ENCODE measurements around the gene POLG. TPM values are rescaled to one million over a fixed set of nuclear protein-coding genes. Genes with fewer than 3 reads are reported as not detected.

POLG gene
- polyA plus RNA-seq, 1 experiment: 17.6 TPM

DNA sequence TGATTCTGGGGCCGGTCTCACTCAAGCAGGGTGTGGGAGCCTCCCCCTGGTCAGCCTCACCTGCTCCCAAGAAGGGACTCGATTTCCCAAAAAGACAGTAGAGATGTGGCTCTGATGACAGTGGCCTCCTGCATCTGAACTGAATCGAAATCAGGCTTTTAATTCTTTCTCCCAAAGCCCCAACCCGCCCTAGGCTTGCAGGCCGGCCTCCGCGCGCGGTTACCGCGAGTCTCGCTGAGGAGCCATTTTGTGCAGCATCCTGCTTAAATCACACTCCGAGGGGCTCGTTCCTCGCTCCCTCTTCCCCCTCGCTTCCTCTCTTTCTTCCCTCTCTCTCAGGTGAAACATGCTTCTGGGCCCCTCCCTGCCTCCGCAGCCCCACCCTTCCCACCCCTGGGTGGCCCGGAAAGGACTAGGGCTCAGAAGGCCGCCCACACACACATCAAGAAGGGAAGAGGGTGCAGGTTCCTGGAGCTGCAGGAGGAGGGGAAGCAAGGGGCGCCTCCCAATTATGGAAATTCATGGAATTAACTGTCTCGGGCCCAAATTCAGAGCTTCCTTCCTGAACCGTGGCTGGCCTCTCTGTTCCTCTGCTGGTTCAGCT is 30.9 kb upstream of the POLG start:
- TF ChIP-seq, protein P1, sequence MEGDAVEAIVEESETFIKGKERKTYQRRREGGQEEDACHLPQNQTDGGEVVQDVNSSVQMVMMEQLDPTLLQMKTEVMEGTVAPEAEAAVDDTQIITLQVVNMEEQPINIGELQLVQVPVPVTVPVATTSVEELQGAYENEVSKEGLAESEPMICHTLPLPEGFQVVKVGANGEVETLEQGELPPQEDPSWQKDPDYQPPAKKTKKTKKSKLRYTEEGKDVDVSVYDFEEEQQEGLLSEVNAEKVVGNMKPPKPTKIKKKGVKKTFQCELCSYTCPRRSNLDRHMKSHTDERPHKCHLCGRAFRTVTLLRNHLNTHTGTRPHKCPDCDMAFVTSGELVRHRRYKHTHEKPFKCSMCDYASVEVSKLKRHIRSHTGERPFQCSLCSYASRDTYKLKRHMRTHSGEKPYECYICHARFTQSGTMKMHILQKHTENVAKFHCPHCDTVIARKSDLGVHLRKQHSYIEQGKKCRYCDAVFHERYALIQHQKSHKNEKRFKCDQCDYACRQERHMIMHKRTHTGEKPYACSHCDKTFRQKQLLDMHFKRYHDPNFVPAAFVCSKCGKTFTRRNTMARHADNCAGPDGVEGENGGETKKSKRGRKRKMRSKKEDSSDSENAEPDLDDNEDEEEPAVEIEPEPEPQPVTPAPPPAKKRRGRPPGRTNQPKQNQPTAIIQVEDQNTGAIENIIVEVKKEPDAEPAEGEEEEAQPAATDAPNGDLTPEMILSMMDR (IDR thresholded peaks at IDR 0.05; ENCODE audit: insufficient read depth, low read depth, low read length): no peak
- H3K36me3 ChIP-seq (ENCODE audit: control insufficient read depth, insufficient read depth, low read length): no peaks in the 10 kb centered on the region
- DNase-seq (ENCODE audit: low read depth): no peak
- CTCF ChIA-PET: interaction anchor here (1.4 to 4.1 kb wide), 2 partner anchors 64 kb away, joined by 4 to 18 read pairs; no protein-coding TSS in a partner anchor
- H3K4me3 ChIP-seq (ENCODE audit: low read depth, low read length): no peak overlapping the region
- peaks cover 87% of the 10 kb centered on the region for H3K27me3 ChIP-seq (ENCODE audit: control insufficient read depth, insufficient read depth, low read length)
- POLR2A ChIA-PET: no interaction called here

DNA sequence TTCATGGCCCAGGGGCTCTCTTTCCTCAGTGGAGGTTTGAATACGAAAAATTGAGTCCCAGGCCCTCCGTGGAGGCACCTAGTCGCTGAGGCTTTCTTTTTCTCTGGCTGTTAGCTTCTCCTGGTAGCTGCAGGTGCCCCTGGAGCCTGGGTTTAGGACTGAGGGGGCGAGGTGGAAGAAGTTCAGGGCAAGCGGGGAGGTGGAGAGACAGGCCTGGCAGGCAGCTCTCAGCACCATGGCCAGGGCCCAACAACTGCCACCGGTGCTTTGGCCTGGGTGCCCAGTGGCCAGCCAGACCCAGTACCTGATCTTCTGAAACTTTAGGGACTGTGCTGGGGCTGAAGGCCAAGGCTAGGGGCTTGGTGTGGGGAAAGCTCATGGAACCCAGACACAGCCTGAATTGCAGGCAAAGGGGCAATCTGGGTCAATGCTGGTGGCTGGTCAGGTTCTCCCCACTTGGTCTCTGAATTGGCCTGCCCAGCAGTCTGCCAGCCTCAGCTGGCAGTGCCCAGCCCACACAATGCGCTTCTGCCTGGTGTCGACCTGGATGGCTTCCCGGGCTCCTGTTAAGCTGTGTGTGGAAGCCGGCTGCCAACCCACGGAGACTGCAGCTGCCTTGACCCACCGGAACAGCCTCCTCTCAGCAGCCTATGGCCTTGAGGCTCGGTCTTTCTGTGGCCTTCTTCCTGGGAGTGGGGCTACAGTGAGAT is 30.3 kb upstream of the POLG start:
- Histone ChIP-seq H3K27me3 (ENCODE audit: control insufficient read depth, insufficient read depth, low read length) (peaks cover 85% of the 10 kb centered on the region), H3K4me3 (ENCODE audit: low read depth, low read length) (no peak overlapping the region), H3K36me3 (ENCODE audit: control insufficient read depth, insufficient read depth, low read length) (no peaks in the 10 kb centered on the region)
- no peak for DNase-seq (ENCODE audit: low read depth)
- CTCF ChIA-PET: interaction anchor here (4.1 kb wide), 1 partner anchor 64 kb away, joined by 18 read pairs; no protein-coding TSS in a partner anchor
- POLR2A ChIA-PET: no interaction called here
- TF ChIP-seq, protein P1 (IDR thresholded peaks at IDR 0.05; ENCODE audit: insufficient read depth, low read depth, low read length): no peak

DNA sequence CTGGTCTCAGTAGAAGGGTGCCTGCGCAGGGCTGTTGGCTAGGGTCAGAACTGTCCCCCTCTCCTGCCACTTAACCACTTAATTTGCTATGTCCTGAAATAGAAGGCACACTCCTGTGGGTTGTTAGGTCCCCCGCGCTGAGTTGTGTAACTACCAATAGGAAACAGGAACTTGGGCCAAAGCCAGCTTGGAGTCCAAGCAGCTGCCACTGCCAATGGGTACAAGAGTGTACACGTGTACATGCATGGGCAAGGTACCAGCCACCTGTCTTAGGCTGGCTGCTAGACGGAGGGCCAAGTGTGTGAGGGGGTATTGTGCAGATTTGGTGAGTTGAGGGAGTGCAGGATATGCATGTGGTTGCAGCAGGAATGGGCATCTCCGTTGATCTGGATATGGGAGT is 29.7 kb upstream of the POLG start:
- POLR2A ChIA-PET: no interaction called here
- TF ChIP-seq, protein P1 (IDR thresholded peaks at IDR 0.05; ENCODE audit: insufficient read depth, low read depth, low read length): no peak
- no peak for DNase-seq (ENCODE audit: low read depth)
- Histone ChIP-seq H3K4me3 (ENCODE audit: low read depth, low read length) (no peak overlapping the region), H3K27me3 (ENCODE audit: control insufficient read depth, insufficient read depth, low read length) (peaks cover 86% of the 10 kb centered on the region), H3K36me3 (ENCODE audit: control insufficient read depth, insufficient read depth, low read length) (no peaks in the 10 kb centered on the region)
- CTCF ChIA-PET: interaction anchor here (4.1 kb wide), 1 partner anchor 65 kb away, joined by 18 read pairs; no protein-coding TSS in a partner anchor

DNA sequence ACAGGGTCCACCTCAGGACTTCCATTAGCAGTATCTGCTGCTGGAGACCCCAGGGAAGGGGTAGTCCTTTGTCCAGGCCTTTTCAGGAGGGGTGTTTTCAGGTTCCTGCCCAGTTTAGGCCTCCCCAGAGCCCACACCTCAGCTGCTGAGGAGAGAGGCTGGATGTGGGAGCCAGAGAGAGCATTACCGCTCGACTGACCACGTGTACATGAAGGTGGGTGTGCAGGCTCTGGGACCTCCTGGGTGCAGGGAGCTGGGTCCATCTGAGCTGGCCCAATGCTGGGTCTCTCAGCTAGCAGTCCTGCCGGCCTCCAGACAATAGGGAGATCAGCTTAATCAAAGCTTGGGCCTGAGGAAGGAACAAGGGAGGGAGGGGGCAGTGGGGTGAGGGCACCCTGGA is 29.1 kb upstream of the POLG start:
- POLR2A ChIA-PET: no interaction called here
- CTCF ChIA-PET: interaction anchor here (4.1 kb wide), 1 partner anchor 66 kb away, joined by 18 read pairs; no protein-coding TSS in a partner anchor
- DNase-seq (ENCODE audit: low read depth): no peak

DNA sequence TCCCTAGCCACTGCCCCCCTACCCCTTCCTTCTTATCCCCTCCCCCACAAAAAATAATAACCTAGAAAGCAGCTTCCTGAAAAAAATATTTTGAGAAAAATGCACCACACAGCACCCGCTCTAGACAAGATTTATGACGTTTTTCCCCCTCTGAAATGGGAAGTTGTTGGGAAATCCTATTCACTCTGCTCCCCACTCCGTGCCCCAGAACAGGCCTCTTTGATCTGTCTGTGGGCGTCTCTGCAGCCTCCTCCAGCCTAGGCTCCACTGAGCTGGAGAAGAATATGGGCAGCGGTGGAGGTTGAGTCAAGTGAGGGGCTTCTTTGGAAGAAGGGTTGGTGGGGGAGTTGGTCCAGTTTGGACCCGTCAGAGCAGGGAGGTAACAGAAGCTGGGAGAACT is 28.5 kb upstream of the POLG start:
- TF ChIP-seq, protein P1 (IDR thresholded peaks at IDR 0.05; ENCODE audit: insufficient read depth, low read depth, low read length): no peak
- ChIA-PET CTCF (interaction anchor here (4.1 kb wide), 1 partner anchor 66 kb away, joined by 18 read pairs; no protein-coding TSS in a partner anchor), POLR2A (no interaction called here)
- no peaks in the 10 kb centered on the region for H3K36me3 ChIP-seq (ENCODE audit: control insufficient read depth, insufficient read depth, low read length)
- H3K4me3 ChIP-seq (ENCODE audit: low read depth, low read length): no peak overlapping the region
- H3K27me3 ChIP-seq (ENCODE audit: control insufficient read depth, insufficient read depth, low read length): peaks cover 80% of the 10 kb centered on the region
- DNase-seq (ENCODE audit: low read depth): no peak

More for the DNA sequence above, 29.1 kb upstream of the POLG start:
- Histone ChIP-seq H3K4me3 (ENCODE audit: low read depth, low read length) (no peak overlapping the region), H3K36me3 (ENCODE audit: control insufficient read depth, insufficient read depth, low read length) (no peaks in the 10 kb centered on the region), H3K27me3 (ENCODE audit: control insufficient read depth, insufficient read depth, low read length) (peaks cover 82% of the 10 kb centered on the region)
- TF ChIP-seq, protein P1 (IDR thresholded peaks at IDR 0.05; ENCODE audit: insufficient read depth, low read depth, low read length): no peak
